Measurements from ENCODE around the gene ZBP1. TPM values are rescaled to one million over a fixed set of nuclear protein-coding genes. Genes with fewer than 3 reads are reported as not detected.

The ZBP1 gene
- total and polyA plus RNA-seq, 10 of the 15 experiments (the other 5 are each of a cell fraction or from before 2014, with no cell fraction given), result 0.93 to 10.6 (median 4.8) TPM

DNA sequence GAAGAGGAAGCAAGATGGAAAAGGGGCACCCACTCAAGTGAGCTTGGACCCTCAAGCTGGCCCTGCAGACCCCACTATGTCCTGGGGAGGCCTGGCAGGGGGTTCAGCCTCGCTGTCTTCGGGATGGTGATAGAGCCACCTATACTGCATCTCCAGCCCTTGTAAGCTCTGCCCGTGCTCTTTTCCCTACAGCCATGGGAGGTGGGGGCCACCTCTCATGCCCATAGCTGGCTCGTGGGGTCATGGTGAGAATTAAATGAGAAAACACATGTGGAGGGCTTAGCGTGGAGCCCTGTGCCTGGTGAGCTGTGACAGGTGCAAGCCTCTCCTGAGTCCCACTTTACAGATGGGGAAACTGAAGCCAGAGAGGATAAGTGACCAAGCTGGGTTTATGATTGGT lies 31.6 kb downstream of the ZBP1 start (continued):
- no peak for TF ChIP-seq ZNF592 (IDR thresholded peaks at IDR 0.05)
- TF ChIP-seq IKZF2 (IDR thresholded peaks at IDR 0.05), result no peak
- no peak for TF ChIP-seq ZSCAN29 (IDR thresholded peaks at IDR 0.05)
- TF ChIP-seq SUZ12 (IDR thresholded peaks at IDR 0.05; ENCODE audit: unreplicated experiment), result no peak
- TF ChIP-seq IRF3 (IDR thresholded peaks at IDR 0.05), result no peak
- no peak for TF ChIP-seq LARP7 (IDR thresholded peaks at IDR 0.05)
- no peak for TF ChIP-seq NR2C1 (IDR thresholded peaks at IDR 0.05)
- no peak for TF ChIP-seq ASH2L (IDR thresholded peaks at IDR 0.05; ENCODE audit: borderline replicate concordance, low read depth)
- TF ChIP-seq BACH1 (IDR thresholded peaks at IDR 0.05; ENCODE audit: borderline replicate concordance), result no peak
- TF ChIP-seq YY1 (IDR thresholded peaks at IDR 0.05; ENCODE audit: low read depth, low read length), result no peak
